HG02642 (cell line): ENCODE results near the gene NR1D1.
A peak's percentile ranks its signal among the peaks of the same experiment; 100 is the strongest.
"Not testable (repeated sequence)": the region's sequence is repeated elsewhere in the genome, so short reads cannot be mapped to it uniquely, and the experiment has no call there.

Source experiments
- ATAC-seq: cut with Tn5 transposase; IDR thresholded peaks from one replicate; pipeline ENCODE4 v1.9.1; 2021; ENCODE audit warnings: mild to moderate bottlenecking; ENCODE audit not compliant: unreplicated experiment, poor library complexity

Gene NR1D1

DNA sequence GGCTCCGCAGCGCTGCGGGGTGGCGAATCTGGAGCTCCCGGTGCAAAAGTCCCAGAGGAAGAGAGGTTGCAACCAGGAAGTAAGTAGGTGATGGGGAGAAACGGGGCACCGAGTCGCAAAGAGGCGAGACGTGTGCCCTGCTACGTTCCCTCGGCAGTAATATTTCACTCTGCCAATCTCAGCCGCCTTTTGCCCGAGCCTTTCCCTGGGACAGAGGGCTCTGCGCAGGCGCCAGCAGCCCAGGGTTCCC is at the start of gene NR1D1:
Gene NR1D1 (minus strand): TSS at position 171 of the 250 bp plus-strand sequence. CDS start 495 bp downstream, outside the sequence.
- ATAC-seq, result peak; percentile 0

DNA sequence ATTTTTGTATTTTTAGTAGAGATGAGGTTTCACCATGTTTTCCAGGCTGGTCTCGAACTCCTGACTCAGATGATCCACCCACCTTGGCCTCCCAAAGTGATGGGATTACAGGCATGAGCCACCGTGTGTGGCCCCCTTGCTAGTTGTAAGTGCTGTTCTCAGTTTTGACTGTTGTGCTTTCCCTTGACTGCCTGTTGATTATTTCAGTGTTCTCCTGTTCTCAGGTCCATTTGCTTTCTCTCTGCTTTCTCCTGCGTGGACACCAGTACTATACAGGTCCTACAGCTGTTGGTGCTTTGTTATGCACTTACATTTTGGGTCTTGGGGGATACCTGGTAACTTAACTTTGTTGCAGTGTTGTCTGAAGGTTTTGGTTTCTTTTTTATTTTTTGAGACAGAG is 48.1 kb upstream of the NR1D1 start:
- no peak for ATAC-seq

DNA sequence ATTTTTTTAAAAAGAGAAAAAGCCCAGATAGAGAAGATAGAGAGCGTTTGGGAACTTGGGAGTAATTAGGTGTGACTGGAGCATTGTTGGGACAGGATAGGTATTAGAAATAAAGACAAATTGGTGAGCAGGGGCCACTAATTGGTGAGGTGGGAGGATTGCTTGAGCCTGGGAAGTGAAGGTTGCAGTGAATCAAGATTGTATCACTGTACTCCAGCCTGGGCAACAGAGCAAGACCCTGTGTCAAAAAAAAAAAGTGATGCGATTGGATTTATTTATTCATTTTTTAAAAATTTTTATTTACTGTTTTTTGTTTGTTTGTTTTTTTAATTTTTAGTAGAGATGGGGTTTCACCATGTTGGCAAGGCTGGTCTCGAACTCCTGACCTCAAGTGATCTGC is 45.1 kb upstream of the NR1D1 start:
- no peak for ATAC-seq

DNA sequence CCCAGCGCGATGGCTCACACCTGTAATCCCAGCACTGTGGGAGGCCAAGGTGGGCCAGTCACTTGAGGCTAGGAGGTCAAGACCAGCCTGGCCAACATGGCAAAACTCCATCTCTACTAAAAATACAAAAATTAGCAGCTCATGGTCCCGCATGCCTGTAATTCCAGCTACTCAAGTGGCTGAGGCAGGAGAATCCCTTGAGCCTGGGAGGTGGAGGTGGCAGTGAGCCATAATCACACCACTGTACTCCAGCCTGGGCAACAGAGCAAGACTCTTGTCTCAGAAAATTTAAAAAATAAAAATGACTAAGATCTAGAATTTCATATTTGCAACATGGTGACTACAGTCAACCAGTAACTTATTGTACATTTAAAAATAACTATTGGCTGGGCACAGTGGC is 42.8 kb upstream of the NR1D1 start:
- not testable (repeated sequence) for ATAC-seq

DNA sequence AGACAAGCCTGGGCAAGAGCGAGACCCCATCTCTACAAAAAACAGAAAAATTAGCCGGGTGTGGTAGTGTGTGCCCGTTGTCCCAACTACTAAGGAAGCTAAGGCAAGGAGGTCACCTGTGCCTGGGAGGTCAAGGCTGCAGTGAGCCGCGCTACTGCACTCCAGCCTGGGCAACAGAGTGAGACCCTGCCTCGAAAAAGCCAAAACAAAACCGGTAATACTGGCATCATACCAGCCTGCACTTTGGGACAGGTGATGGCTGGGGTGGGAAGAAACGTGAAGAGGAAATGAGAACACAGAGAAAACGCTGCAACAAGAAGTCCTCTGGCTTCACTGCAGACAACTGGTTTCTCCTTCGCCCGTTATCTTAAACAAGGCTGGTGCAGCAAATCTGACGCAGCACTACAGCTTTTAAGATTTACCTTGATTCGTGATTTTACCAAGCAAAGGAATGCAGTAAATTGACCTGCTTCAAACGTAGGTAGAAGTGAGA is 39.2 kb upstream of the NR1D1 start:
- no peak for ATAC-seq

DNA sequence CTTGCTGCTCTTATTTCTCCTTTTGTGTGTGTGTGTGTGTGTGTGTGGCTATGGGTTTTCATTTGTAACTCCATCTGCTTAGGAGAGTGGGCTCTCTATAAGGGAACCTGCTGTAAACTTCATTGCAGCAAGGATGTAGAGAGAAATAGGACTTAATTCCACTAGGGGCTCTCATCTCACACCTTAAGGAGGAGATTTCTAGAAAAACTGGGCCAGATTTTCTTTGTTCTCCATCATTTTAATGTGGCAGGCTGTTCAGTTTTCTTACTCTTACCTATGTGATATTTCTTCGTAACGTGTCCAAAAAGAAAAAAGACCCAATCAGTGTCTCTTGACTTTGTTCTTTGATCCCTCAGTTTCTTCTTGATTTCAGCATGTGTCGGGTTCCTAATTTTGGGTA is 35.4 kb upstream of the NR1D1 start:
- ATAC-seq, result no peak

DNA sequence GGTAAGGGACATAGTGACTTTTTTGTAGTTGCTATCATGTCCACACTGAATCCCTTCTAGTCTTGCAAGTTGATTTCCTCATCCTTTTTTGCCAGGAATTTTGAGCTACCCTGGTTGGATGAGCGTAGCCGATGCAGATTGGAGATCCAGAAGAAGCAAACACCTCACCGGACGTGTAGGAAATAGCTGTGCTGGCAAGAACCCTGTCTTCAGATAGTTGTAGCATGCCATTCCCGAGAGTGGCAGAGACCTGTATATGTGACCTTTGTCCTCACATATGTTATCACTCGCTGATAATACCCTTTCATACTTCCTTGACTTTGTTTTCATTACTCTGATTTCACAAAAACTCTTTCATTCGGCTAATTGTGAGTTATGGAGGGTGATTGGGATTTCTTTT is 33.8 kb upstream of the NR1D1 start:
- ATAC-seq, result no peak

DNA sequence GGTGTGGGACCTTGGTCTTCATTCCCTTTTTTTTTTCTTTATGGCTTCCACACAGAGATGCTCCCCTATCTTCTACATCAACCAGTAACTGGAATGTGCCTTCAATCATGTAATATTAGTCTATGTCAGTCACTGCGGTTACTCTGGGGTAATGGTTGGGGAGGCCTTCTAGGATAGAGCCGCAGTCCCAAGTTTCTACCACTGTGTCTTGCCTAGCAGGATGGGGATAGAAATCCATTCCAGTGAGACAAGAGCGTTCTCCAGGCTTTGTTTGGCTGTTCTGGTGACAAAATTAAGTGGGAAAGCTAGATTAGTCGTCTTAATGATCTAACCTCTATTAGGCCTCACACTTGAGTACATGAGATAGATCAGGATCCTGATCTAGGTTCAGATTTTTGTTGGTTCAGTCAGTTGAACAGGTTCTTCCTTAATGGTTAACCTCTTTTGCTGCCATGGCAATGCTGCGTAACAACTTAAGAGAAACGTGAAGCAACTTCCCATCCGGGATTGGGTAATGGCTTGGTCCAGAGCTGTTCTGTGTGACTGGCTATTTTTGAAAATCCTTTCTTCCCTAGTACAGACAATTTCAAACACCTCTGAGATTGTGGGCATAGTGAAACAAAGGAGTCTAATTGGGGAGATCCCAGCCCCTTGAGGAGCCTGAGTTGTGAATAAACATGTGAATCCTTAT is 30.1 kb upstream of the NR1D1 start:
- no peak for ATAC-seq

DNA sequence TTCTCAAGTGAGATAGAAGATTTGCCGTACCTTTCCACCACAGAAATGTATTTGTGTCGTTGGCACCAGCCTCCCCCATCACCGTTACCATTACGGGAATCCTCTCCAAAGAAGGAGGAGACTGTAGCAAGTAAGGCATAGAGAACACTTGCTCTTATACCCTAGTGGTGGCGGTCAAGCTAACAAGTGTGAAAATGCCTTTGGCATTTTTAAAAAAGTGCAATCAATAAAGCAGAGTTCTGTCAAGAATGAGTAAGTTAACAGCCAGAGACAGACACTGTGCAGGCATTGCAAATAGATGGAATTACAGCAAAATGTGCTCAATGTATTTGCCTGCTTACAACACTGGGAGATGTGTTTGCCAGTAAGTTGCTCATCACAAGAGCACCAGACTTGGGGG is 29.1 kb upstream of the NR1D1 start:
- no peak for ATAC-seq

DNA sequence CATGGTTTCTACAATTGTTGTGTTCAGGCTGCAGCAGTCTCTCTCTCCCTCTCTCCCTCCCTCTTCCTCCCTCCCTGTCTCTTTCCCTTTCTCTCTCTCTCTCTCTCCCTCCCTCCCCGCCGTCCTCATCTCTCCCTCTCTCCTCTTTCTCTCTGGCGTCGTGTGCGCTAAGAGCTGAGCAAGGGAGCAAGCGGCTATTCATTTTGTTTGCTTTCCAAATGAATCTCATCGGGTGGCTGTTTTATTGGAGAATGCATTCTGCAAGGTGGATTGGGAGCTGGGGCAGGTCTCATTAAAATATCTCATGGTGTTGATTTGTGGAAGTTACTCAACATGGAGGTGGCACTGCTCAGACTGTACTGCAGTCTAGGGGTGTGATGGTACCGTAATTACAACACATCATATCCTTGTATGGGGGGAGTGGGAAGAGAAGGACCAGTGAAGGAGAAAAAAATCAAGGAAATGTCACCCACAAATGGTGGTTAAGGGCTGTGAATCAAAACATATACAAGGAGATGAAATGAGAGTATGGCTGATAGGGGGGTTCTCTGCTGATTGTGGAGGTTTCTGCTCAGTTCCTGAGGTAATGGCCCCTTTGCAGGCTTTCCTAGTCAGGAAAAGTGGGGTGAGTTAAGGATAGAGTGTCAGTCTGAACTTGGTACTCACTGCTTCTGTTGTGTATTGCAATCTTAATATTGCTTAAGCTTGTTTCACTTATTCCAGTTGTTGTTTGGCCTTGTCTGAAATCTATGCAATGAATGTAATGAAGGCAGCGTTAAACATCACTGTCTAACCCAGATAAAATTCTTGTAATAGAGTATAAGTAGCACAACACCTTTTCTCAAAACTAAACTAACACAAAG is 24.1 kb upstream of the NR1D1 start:
- ATAC-seq, result no peak

DNA sequence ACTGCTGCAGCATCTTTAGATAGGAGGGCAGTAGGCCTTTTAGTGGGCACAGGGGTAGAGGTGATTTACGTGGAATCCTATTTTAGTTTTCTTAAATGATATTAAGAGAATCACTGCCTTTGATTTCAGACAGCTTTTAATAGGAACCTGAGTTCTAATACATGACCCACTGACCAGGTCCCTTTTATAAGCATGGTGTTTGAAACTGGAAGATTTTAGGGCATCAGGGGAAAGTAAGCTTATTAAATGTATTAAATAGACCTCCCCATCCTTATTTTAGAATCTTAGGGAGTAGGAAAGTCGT is 23.4 kb upstream of the NR1D1 start:
- no peak for ATAC-seq

DNA sequence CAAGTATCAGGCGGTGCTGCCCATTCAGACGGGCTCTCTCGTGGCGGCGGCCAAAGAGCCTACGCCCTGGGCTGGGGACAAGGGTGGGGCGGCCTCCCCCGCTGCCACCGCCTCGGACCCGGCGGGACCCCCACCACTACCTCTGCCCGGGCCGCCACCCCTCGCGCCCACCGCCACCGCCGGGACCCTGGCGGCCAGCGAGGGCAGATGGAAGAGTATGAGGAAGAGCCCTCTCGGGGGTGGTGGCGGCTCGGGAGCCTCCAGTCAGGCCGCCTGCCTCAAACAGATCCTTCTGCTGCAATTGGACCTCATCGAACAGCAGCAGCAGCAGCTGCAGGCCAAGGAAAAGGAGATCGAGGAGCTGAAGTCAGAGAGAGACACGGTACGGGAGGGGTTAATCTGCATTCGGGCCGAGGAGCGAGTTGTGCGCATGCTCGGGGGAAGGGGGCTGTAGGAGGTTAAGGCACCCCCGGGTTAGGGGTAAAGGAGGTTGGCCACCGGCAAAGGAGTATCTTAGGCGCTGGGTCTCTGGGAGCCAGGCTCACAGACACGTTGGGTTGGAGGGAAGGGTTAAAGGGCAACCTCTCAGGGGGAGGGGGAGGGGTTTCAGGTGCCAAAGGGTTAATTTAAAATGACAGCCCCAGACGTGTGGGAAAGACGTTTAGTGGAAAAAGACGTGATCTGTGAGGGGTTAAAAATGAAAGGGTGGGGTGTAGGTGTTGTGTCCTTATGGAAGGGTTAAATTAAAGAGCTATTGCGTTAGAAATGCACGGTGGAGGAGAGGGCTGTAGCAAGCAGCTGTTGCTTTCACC is 22.8 kb upstream of the NR1D1 start:
- peak; percentile 25 for ATAC-seq

DNA sequence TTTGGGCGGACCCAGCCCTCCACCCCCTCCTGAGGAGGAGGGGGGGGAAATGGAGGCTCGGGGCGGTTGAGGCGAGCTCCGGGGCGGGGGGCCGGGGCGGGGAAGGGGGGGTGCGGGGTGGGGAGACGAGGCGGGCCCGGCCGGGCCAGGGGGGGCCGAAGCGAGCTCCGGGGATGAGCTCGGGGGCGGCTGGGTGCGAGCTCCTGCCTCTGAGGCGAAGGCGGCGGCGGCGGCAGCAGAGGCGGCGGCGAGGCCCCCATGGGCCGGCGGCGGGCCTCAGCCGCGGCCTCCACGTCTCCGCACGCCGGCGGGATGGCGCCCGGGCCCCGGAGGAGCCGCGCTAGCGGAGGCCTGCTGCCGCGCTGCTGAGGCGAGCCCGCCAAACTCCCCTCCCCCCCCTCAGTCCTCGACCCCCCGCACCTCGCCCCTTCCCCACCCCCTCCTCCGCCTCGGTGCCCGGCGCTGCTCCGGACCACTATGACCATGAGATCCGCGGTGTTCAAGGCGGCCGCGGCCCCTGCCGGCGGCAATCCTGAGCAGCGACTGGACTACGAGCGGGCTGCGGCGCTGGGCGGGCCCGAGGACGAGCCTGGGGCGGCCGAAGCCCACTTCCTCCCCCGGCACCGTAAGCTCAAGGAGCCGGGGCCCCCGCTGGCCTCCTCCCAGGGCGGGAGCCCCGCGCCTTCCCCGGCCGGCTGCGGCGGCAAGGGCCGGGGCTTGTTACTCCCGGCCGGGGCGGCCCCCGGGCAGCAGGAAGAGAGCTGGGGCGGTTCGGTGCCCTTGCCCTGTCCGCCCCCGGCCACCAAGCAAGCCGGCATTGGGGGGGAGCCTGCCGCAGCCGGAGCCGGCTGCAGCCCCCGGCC is 22.0 kb upstream of the NR1D1 start:
- peak; percentile 36 for ATAC-seq

DNA sequence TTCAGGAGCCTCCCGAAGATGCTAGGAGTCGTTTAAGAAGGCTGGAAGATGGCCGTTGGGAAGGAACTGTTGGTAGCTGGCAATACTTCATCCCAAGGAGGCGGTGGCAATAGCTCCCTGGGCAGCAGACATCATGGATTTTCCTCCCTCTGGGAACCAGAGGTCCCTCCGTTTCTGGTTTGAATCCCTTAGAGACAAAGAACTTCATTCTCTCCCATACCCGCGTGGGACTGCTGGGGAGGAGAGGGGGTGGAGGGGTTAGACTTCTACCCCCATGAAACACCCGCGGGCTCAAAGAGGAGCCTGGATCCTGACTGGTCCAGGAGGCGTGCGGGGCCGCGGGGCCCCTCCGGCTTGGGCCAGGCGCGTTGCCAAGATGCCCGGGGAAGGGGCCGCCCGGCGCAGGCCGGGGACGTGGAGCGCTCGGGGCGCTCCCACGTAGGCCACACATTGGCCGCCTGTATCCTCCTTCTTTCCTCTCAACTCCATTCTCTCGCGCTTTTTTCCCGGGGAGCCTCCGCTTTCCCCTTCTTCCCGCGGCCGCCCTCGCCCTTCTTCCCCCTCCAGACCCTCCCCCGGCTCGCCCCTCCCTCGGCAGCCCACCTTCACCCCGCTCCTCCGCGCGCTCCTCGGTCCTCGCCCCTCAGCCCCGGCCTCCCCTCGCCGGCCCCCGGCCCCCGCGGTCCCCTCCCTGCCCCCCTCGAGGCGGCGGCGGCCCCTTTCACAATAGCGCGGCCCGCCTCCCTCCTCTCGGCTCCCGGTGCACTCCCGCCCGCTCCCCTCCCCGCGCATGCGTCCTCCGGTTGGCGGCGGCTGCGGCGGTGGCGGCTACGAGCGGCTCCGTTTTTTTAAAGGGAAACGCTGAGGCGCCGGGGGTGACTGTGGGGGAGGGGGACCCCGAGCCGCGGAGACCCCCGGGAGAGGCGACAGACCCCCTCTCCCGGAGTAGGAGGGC is 21.1 kb upstream of the NR1D1 start, which contains the start of gene MSL1:
Gene MSL1 (plus strand): TSS at position 791 of the 955 bp plus-strand sequence. CDS start 642 bp downstream, outside the sequence.
- ATAC-seq, result peak; percentile 66

DNA sequence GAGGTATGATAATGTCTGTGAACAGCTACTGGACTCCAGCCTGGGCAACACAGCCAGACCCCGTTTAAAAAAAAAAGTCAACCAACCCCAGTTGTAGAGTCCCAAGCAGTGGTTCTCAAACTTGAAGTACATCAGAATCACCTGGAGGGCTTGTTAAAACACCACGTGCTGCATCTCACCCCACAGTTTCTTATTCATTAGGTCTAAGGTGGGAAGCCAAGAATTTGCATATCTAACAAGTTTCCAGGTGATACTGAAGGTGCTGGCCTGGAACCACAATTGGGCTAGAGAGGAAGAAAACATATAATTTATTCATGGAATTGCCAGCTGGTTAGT is 14.7 kb upstream of the NR1D1 start:
- no peak for ATAC-seq

DNA sequence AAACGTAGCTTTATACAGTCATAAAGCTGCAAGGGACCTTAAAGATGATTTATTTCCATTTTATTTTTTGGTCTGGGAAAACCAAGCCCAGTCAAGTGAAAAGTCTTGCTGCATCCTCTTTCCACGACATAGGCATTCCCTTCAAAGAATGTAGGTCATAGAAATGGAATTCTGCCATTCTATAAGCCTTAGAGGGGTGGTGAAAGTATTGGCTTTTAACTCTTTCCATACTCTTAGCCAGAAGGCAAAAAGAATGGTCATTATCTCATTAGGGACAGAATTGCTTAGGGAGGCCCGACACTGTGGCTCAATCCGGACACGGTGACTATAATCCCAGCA is 13.5 kb upstream of the NR1D1 start:
- ATAC-seq, result no peak

DNA sequence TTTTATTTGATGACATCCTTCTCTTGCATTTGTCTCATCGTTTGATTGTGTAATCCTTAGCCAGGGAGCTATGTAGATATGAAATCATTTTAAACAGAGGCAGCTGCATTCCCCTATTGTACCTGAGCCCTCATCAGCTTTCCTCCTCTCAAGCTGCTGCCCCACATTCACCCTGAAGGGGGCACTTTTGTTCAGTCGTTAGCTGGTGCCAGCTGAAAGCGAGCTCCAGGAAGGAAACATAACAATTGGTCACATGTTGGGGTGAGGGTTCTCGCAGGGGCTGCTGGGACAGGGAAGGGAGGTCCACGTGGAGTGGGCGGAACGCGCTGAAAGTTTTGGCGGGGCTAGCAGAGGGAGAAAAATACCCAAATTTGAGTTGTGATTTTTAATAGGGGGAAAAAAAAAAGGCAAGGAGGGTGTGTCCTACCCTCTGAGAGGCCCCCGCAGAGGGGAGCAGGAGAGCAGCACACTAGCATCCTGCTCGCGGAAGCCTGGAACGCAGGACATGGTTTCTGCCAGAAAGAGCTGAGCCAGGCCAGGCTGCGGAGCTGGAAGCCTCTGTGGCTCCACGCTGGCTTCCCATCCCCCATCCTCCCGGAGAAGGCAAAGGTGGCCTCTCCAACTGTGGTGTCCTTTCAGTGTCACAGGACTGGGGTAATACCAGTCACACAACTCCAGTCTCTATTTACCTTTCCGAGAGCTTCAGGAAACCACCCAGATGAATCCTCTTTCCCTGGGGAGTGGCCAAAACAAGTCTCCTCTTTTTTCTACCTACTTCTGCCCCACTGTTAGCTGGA is 12.9 kb upstream of the NR1D1 start:
- peak; percentile 86 for ATAC-seq

DNA sequence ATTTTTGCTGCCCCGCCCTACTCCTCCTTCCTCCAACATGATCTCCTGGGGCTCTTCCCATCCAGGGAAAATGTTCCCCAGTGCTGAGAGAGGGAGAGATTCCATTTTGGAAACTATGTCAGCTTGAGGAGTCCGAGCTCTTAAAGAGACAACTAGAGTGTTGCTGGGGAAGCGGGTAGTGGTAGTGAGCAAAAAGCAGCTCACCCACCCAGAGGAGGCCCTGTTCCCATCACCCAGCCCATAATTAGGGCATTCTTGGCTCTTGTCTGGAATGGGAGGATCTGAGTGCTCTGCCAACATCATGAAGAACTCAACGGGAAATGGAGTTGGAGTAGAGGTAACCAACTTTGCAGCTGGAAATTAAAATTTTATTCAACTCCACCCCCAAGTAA is 12.3 kb upstream of the NR1D1 start:
- no peak for ATAC-seq
